Activated naive CD4-positive, alpha-beta T cell (primary cell): Measurements from ENCODE around the gene ALS2CL.
"Not testable (repeated sequence)": the region's sequence is repeated elsewhere in the genome, so short reads cannot be mapped to it uniquely, and the experiment has no call there.

Source experiments
- DNase-seq, 4 experiments: peaks; one replicate each; lab custom pipeline; 2025; lab: John Stamatoyannopoulos, UW

Gene ALS2CL, protein sequence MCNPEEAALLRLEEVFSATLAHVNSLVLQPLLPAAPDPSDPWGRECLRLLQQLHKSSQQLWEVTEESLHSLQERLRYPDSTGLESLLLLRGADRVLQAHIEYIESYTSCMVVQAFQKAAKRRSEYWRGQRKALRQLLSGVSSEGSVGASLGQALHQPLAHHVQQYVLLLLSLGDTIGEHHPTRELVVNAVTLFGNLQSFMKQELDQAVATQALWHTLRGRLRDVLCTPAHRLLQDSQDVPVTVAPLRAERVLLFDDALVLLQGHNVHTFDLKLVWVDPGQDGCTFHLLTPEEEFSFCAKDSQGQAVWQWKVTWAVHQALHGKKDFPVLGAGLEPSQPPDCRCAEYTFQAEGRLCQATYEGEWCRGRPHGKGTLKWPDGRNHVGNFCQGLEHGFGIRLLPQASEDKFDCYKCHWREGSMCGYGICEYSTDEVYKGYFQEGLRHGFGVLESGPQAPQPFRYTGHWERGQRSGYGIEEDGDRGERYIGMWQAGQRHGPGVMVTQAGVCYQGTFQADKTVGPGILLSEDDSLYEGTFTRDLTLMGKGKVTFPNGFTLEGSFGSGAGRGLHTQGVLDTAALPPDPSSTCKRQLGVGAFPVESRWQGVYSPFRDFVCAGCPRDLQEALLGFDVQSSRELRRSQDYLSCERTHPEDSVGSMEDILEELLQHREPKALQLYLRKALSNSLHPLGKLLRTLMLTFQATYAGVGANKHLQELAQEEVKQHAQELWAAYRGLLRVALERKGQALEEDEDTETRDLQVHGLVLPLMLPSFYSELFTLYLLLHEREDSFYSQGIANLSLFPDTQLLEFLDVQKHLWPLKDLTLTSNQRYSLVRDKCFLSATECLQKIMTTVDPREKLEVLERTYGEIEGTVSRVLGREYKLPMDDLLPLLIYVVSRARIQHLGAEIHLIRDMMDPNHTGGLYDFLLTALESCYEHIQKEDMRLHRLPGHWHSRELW

DNA sequence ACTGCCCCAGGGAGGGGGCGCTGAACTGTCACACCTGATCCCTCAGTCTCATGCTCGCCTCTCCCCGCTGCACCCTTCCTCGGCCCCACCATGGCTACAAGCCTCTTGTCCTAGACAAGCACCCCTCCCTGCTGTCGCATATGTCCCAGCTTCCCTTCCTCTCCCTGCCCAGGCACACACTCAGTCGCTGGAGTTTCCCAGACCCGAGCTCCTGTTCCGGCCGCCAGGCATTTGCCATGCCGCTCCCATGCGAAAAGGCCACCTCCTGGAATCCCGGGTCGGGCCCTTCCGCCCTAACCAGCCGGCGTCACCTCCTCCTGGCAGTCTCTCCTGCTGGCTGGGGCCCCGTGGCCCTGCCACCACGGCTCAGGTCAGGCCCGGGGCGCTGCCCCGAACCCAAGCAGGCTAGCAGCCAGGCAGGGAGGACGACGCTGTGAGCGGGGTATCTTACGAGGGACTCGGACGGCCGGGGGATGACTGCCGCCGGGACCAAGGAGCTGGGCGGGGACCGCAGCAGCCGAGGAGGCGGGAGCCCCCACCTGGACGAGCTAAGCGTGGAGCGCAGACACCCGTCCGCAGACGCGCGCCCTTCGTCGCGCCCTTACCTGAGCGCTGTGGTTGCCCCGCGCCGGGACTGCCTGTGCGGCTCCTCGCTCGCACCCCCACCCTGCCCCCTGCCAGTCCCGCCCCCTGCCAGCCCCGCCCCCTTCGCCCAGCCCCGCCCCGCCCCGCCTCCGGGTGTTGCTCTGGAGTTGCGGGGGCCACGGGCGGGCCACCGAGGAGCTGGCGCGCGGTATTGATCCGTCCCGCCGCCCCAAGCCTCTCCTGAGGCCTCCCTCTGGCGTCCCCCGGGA is at the start of gene ALS2CL:
TSS of gene ALS2CL (minus strand) at position 642 of the 854 bp plus-strand sequence. CDS start 4,239 bp downstream, outside the sequence.
- DNase-seq = peak; percentile 30 to 72 (median 49)

DNA sequence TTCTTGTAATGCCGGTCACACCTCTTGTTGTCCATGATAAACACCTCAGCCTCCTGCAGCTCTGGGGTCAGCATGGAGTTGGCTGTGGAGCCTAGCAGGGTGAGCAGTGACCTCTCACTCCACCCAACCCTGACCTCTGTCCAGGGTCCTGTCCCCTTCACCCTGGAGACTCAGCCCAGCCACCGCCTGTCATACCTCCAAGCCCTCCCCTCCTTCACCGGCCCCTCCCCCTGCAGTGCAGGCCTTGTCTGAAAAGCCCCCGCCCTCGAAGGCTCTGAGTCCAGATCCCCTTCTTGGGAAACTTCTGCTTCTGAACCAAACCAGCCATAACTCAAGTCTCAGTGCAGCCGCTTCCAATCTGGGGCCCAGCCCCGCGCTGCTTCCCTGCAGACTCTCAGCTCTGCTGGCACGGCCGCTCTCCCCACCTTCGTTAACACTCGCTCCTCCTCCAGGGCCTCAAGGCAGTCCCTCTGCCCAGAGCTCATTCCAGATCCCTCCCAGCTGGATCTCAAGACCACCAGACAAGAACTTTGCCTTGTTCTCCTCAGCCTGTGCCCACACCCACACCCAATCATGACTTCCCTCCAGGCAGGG is 49.6 kb upstream of the ALS2CL start:
- no peak for DNase-seq

DNA sequence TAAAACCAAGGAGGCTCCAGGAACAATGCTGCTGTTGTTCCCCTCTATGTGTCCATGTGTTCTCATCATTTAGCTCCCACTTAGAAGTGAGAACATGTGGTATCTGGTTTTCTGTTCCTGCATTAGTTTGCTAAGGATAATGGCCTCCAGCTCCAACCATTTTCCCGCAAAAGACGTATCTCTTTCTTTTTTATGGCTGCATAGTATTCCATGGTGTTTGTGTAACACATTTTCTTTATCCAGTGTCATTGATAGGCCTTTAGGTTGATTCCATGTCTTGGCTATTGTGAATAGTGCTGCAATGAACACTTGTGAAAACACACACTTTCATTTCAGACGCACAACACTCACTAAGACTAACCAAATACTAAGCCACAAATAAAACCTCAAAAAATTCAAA is 46.1 kb upstream of the ALS2CL start:
- DNase-seq = not testable (repeated sequence)

DNA sequence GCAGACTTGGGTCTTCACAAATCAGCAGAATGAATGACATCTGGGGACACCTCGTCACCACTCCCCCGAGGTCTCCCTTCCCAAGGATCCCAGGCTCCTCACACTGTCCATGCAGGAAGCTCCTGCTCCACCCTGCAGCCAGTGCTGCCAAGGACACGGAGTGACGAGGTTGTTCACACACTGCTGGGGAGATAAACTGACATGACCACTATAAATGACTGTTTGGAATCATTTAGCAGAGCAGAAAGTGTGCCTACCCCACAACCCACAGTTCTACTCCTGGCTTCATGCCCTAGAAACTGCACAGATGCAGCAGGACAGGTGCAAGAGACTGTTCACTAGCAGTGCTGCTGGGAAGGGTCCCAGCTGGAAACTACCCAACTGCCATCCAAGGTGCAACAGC is 43.9 kb upstream of the ALS2CL start:
- DNase-seq = no peak

DNA sequence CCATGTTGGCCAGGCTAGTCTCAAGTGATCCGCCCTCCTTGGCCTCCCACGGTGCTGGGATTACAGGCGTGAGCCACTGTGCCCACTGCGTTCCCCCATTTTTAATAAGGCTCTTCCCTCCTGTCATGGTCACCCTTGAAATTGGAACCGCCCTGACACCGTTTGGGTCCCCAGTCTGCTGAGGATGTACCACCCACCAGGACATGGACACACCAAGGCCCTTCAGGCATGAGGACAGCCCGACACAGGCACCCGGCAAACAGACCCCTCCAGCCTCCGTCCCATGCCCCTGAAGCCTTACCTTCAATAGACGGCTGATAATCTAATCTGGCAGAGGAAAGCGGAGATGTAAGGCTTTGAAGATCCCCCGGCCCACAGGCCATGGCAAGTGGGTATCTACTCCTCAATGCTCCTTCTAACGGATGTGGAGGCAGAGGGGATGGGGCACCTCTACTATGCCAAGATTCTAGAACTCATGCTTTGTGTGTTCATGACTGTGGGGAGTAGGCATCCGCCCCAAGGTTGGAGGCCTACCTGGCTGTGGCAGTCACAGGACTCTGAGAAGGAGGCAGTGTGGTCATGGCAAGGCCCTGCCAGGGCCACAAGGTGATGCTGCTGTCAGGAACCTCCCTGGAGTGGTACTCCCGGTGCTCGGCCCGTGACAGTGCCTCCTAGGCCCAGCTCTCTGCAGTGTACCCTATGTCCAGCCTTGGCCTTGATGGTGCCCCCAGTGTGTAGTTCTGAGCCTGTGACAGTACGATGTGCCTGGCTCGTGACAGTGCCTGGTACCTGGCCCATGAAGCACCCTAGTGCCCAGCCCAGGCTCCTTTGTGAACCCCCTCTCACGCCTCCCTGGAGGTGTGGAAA is 42.8 kb upstream of the ALS2CL start:
- no peak for DNase-seq

DNA sequence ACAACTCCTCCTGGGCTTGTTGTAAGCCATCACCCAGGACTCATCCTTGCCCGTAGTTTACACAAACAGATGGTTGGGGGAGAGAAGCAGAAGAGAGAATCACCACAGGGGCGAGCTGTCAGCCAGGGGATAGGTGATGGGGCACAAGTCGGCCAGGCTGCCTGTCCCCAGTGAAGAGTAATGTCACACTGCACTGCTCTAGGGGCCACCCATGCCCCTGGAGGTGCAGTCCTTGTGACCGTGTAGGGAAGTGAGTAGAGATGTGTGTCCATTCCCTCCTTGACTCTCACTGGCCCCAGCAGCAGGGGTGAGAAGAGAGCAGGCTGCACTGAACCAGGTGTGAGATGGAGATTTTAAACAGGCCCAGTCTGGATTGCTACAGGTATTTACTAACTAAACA is 41.3 kb upstream of the ALS2CL start:
- DNase-seq = no peak

DNA sequence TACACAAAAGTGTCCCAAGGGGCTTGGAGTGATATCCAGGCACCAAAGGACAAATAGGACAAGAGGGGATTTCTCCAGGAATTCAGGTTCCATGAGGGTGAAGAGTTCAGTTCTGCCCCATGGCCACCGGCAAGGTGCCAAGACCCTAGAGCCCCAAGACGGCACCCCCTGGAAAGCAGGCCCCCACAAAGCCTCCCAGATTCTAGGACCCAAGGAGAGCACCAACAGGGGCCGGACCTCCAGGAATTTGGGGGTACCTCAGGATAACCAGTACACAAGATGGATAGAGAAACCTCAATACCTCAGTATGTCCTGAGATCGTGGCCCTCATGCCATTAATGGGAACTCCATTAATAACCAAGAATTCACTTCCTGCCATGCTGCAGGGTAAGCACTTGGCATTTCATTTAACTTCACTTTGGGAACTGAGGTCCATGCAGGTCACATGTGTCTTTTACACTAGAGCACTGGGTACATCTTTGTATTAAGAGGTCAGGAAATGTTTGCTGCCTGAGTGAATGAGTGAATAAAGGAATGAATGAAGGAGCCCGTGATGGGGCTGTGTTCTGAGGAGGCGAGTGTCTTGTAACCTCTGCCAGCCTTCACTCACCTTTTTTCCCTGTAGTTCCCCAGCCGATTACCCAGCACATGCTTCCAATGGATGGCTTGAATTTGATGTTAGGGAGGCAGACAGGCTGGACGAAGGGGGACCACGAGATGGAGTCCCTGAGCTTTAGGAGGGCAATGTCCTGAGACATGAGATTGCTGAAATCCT is 39.7 kb upstream of the ALS2CL start:
- no peak for DNase-seq

DNA sequence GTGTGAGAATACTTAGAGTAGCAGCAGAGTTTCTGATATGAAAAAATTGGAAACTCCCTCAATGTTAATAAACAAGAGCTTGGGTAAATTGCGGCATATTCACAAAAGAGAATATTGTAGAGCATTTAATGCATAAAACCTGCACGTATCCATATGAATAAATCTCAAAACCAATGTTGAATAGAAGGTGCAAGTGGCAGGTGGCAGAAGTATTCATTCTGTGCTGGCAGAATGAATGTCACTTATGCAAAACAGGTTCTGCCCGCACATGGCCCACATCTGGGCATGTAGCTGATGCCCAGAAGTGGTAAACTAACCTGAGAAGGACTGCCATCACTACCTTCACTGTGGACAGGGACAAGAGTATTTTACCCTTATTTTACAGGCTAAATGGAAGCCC is 38.3 kb upstream of the ALS2CL start:
- DNase-seq = no peak

DNA sequence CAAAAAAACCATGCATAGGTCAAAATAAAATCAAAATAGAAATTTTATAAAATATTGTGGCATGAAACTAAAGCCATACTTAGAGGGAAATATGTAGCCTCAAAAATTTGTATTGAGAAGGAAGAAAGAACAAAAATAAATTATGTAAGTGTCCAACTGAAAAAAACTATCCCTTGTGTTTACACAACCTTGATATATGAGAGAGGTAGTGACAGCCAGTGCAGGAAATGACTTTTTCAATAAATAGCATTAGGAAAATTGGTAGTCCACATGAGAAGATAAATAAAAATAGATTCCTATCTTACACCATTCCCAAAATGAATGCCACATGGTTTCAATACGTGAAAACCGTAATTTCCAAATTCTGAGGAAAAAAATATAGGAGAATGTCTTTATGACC is 37.3 kb upstream of the ALS2CL start:
- DNase-seq = no peak

DNA sequence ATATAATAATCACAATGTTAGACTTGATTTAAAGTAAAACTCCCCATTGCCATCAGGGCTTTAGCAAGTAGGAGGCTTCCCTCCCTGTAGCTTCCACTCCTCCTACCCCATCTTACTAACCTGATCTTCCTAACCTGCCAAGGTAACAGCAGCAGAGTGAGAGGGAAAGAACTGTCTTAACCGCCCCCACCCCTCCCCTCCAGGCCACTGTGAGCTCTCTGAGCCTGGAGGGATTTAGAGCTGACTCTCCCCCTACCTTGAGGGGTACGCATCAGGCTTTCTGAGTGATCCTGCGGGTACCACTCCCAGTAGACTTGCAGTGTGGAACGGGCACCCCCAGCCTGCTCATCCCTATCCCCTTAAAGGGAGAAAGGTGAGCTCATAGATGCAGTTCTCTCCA is 35.6 kb upstream of the ALS2CL start:
- no peak for DNase-seq

DNA sequence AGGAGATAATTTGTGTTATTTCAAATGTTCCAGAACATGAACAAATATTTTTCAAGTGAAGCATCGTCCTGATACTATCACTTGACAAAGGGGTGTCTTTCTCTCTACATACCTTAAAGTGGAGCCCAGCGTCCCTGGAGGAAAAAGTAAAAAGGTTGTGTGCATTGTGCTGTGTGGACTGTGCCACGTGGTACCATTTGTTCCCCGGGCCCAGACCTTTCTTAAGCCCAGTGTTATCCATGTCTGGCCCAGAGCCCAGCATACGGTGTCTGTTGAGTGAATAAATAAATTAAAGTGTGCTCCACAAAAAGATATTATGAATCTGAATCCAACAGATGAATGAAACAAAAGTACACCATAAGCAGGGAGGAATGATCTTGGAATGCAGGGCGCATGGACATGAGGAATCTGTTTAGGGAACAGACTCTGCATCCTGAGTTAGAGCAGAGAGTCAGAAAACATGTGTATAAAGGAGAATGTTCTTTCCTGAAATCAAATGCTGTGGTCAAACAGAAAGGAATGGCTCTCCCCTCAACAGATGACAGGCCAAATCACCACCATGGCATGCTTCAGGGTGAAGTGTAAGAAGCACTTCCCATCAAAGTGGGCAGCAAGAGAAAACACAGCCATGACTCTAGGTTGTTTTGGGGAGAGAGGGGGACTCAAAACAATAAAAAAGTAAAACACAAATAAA is 32.3 kb upstream of the ALS2CL start:
- DNase-seq = no peak

DNA sequence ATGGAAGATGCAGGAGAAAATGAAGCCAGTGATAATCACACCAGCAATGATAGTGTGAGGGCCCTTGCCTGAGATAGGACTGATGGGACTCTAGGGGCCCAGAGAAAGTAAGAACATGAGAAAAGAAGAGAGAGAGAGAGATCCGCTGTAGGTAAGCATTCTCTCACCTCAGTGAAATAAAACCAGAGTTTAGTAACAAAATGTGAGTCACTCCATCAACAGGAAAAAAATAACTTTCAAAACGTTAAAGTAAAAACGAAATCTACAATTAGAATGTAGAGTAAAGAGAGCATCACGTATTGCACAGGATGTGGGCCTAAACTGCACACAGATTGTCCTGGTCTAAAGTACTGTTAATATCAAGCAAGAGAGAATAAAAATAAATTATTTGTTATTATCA is 30.9 kb upstream of the ALS2CL start:
- DNase-seq = no peak

DNA sequence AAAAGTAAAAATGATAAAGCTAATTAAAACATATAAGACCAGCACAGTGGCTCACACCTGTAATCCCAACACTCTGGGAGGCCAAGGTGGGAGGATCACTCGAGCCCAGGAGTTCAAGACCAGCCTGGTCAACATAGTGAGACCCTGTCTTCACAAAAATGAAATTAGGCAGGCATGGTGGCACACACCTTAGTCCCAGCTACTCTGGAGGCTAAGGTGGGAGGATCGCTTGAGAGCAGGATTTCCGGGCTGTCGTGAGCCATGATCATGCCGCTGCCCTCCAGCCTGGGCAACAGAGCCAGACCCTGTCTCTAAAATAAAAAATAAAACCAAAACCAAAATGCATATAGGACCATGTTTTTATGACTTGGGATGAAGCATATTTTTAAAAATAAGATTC is 29.0 kb upstream of the ALS2CL start:
- no peak for DNase-seq

DNA sequence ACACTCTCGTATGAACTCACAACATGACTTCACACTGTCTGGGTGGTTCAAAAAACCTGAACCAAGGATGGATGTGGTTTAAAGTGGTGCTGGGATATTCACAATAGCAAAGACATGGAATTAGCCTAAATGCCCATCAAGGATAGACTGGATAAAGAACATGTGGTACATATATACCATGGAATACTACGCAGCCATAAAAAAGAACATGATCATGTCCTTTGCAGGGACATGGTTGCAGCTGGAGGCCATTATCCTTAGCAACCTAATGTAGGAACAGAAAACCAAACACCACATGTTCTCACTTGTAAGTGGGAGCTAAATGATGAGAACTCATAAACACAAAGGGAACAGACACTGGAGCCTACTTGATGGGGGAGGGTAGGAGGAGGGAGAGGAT is 27.5 kb upstream of the ALS2CL start:
- no peak for DNase-seq

DNA sequence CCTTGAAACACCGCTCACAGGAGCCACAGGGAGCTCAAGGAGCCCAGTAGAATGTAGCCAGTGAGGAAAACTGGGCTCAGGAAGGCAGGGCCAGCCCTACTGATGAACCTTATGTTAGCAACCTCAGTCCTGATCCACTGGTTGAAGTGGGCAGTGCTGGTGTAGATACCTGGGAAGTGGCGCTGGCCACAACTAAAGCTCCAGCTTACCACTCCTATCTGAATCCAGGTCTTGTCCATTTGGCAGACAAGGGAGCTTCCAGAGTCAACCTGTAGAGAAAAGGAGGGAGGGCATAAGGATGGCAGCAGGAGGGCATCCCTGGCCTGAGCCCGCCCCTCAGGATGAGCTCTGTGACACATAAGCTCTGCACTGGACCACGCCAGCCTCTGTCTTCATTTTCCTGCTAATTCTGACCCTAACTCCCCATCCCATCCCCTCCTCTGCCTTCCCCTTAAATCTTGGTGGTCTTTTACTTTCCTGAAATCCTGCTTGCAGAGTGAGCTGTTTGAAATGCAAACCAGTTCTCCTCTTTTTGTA is 26.3 kb upstream of the ALS2CL start:
- DNase-seq = no peak

DNA sequence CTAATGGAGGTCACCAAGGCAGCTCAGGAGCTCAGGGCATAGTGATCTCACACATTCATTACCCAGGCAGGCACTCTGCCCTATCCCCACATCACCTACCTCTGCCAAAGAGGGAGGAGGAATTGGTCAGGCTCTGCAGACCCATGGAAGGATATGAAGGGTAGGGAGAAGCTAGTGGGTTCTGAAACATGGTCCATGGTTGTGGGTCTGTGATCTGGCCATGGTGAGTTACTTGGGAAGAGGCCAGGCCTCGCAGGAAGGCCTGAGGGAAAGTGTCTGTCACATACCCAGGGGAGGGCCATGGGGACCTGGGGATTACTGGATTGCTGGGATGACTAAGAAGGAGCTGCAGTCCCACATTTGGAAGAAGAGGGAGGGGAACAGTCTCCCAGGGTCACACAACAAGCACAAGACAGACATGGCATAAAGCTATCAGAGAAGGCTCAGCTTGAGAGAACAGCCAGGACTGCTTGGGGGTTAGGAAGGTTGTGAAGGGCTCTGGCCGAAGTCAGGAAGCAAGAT is 25.6 kb upstream of the ALS2CL start:
- DNase-seq = no peak

DNA sequence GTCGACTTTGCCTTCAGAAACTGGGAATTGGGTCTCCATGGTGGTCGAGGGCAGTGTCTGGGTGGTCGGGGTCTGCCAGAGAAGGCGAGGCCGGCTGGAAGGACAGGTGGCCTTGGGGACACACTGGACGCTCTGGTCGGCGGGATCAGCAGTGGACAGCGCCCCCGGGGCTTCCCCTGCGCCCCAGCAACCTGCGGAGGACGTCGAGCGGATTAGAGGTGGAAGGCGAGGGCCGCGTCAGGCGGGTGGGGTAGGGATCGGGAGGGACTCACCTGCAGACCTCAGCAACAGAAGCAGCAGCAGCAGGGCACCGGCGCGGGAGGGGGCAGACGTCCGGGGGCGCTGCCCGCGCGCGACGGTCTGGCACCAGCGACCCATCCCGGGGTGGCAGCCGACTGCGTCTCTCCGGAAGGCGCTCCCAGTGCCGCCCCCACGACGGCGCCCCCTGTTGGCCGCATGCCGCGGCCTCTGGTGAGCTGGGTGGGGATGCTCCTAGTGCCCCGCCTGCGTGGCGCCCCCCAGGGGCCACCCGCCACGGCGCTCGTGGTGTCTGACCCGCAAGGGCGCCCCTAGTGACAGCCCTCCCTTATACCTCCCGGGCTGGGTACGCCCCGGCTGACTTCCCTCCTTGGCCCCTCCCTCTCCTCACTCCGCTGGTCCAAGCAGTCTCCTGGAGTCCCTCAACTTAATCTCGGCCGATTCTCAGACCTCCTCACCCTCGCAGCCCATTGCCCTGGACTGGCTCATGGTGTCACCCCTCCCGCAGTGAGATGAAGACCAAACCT is 24.2 kb upstream of the ALS2CL start, which contains the start of gene PRSS50:
TSS of gene PRSS50 (minus strand) at position 423 of the 785 bp plus-strand sequence. CDS start at position 378, 45 bp downstream.
- DNase-seq = no peak
